ENCODE measurements around the gene SFMBT1.

GRCh38 chr3:52962160-52962559 lies 83.7 kb downstream of the SFMBT1 start:
- TF ChIP-seq CTCF (IDR thresholded peaks at IDR 0.05) (no peak), POLR2A (IDR thresholded peaks at IDR 0.05) (no peak)

All from Peyer's patch (tissue), 4 donors.